GM21529 (cell line): ENCODE measurements around the gene KRTAP4-11.
"Not testable (repeated sequence)": the region's sequence is repeated elsewhere in the genome, so short reads cannot be mapped to it uniquely, and the experiment has no call there.

Experiments used
- ATAC-seq: cut with Tn5 transposase; IDR thresholded peaks from one replicate; pipeline ENCODE4 v1.9.1; 2021; ENCODE audit not compliant: unreplicated experiment

Gene KRTAP4-11

DNA sequence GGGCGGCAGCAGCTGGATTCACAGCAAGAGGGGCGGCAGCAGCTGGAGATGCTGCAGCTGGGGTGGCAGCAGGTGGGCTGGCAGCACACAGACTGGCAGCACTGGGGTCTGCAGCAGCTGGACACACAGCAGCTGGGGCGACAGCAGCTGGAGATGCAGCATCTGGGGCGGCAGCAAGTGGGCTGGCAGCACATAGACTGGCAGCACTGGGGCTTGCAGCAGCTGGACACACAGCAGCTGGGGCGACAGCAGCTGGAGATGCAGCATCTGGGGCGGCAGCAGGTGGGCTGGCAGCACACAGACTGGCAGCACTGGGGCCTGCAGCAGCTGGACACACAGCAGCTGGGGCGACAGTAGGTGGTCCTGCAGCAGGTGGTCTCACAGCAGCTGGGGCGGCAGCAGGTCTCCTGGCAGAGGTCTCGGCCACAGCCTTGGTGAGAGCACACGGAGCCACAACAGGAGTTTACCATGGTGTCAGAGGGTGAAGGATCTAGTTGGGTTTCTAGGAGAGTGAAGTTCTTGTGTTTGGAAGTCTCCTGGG lies at the start of gene KRTAP4-11:
TSS of gene KRTAP4-11 (minus strand) at position 528 of the 541 bp plus-strand sequence. CDS start at position 470, 58 bp downstream.
- not testable (repeated sequence) for ATAC-seq

GRCh38 chr17:41167561-41167960 lies 49.4 kb upstream of the KRTAP4-11 start:
- ATAC-seq, result no peak

DNA sequence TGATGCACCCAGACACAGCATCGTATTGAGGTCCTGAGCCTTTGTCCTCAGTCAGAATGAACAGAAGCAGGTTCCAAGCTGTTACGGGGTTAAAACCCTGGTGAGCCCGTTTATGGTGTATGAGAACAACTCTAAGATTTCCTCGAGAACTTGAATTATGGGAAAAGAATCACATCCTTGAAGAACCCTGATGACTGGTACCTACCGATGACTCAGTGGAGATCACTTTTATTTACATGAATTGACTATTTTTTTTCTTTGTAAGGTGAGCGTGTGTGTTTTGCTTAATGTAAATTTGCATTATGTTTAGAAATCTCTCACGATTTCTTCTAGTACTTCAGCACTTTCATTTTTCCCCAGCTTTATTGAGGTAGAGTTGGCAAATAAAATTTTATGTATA lies 45.7 kb upstream of the KRTAP4-11 start:
- ATAC-seq, result no peak

- ATAC-seq, result no peak
Measured at GRCh38 chr17:41160648-41161047, 42.5 kb upstream of the KRTAP4-11 start, which contains the start of gene KRTAP4-4. TSS of gene KRTAP4-4 (minus strand) at chr17:41160748. CDS start at chr17:41160691, 57 bp downstream.

DNA sequence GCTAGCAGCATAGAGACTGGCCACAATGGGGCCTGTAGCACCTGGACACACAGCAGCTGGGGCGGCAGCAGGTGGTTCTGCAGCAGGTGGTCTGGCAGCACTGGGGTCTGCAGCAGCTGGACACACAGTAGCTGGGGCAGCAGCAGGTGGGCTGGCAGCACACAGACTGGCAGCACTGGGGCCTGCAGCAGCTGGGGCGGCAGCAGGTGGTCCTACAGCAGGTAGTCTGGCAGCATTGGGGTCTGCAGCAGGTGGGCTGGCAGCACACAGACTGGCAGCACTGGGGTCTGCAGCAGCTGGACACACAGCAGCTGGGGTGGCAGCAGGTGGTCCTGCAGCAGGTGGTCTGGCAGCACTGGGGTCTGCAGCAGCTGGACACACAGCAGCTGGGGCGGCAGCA lies 42.0 kb upstream of the KRTAP4-11 start:
- not testable (repeated sequence) for ATAC-seq

- ATAC-seq, result no peak
Measured at GRCh38 chr17:41153856-41154255, 35.7 kb upstream of the KRTAP4-11 start.

DNA sequence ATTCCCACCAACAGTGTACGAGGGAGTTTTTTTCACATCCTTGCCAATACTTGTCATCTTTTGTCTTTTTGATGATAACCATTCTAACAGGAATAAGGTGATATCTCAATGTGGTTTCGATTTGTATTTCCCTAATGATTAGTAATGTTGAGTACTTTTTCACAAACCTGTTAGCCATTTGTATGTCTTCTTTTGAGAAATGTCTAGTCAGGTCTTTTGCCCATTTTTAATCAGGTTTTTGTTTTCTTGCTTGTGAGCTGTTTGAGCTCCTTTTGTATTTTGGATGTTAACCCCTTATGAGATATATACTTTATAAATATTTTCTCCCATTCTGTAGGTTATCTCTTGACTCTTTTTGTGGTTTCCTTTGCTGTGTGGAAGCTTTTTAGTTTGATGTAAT lies 33.4 kb upstream of the KRTAP4-11 start:
- no peak for ATAC-seq

- ATAC-seq, result no peak
Measured at GRCh38 chr17:41150026-41150425, 31.9 kb upstream of the KRTAP4-11 start.

GRCh38 chr17:41149652-41149985 lies 31.4 kb upstream of the KRTAP4-11 start, which contains the start of gene KRTAP4-5:
TSS of gene KRTAP4-5 (minus strand) at chr17:41149825. CDS start at chr17:41149767, 58 bp downstream.
- no peak for ATAC-seq

DNA sequence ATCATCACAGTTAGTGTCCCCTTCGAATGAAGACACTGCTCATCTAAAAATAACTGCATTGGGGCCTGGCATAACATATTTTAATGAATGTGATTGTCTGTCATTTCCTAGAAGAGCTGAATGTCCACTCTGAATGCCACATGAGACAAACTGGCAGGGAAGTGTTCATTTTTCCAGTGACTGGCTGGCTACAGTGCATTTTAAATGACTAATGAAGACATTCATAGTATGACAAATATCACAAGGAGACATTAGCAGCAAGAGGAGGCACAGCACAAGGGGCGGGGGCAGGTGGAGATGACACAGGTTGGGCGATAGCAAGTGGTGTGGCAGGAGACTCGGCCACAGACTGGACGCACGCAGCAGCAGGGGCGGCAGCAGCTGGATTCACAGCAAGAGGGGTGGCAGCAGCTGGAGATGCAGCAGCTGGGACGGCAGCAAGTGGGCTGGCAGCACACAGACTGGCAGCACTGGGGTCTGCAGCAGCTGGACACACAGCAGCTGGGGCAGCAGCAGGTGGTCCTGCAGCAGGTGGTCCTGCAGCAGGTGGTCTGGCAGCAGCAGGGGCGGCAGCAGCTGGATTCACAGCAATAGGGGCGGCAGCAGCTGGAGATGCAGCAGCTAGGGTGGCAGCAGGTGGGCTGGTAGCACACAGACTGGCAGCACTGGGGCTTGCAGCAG lies 30.9 kb upstream of the KRTAP4-11 start:
- not testable (repeated sequence) for ATAC-seq

DNA sequence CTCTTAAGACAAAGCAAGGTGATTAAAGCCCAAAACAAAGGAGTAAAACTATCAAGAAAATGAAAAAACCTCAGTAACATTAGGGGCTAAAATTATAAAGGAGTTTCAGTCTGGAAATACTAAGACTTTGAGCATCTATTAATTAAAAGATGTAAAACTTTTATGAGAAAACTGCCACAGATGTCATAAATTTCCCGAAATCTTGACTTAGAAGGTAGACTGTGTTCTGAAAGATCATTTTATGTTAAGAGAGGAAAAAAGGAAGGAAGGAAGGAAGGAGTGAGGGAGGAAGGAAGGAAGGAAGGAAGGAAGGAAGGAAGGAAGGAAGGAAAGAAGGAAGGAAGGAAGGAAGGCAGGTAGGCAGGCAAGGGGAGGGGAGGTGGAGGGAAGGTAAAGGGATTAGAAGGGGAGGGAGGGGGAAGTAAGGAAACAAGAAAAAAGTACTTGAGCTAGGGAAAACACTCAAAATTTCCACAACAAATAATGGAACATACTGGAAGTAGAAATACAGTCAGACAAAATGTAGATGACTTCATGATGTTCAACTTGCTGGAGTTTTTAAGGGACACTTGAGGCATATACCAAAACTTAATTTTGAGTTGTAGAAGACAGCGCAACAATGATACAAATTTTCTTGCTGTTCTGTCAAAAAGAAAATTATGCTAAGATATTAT lies 29.5 kb upstream of the KRTAP4-11 start:
- no peak for ATAC-seq

DNA sequence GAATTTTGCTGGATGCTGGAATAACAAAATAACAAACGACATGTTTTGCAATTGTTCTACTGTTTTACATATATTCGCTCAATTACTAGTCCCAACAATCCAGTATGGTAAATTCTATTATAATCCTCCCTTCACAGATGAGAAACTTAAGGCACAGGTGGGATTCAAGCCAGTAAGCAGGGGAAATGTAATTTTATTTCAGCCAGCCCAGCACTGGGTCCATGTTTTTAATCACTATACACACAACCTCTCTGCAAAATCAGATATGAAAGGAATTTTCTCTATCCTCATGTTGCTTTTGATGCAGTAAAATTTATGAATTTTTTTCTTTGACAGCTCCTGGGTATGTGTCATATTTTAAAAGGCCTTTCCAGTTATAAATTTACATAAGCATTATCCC lies 27.1 kb upstream of the KRTAP4-11 start:
- ATAC-seq, result no peak

GRCh38 chr17:41144846-41145245 lies 26.7 kb upstream of the KRTAP4-11 start:
- no peak for ATAC-seq

DNA sequence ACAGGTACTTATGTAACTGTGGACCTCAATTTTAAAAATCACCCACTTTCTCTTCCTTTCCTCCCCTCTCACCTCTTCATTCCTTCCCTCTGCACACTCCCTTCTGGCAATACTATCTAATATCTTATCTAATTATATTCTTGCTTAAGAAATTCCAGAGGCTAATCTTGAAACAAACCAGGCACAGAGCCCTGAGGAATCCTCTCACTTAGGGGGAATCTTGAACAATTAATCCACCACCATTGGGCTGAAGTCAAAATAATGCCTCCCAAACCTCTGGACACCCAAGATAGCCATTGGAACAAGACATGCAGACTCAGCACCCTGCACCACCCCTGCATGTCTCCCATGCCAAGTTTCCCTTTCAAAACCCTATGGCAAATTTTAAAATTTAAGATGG lies 23.2 kb upstream of the KRTAP4-11 start:
- no peak for ATAC-seq

- no peak for ATAC-seq
Measured at GRCh38 chr17:41140360-41141131, 22.4 kb upstream of the KRTAP4-11 start, which contains the start of gene KRTAP4-6. TSS of gene KRTAP4-6 (minus strand) at chr17:41140544. CDS start at chr17:41140487, 57 bp downstream.

DNA sequence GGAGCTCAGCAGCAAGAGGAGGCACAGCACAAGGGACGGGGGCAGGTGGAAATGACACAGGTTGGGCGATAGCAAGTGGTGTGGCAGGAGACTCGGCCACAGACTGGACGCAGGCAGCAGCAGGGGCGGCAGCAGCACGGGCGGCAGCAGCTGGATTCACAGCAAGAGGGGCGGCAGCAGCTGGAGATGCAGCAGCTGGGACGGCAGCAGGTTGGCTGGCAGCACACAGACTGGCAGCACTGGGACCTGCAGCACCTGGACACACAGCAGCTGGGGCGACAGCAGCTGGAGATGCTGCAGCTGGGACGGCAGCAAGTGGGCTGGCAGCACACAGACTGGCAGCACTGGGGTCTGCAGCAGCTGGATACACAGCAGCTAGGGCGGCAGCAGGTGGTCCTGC lies 21.7 kb upstream of the KRTAP4-11 start:
- ATAC-seq, result not testable (repeated sequence)

- ATAC-seq, result no peak
Measured at GRCh38 chr17:41133880-41134735, 15.9 kb upstream of the KRTAP4-11 start.

DNA sequence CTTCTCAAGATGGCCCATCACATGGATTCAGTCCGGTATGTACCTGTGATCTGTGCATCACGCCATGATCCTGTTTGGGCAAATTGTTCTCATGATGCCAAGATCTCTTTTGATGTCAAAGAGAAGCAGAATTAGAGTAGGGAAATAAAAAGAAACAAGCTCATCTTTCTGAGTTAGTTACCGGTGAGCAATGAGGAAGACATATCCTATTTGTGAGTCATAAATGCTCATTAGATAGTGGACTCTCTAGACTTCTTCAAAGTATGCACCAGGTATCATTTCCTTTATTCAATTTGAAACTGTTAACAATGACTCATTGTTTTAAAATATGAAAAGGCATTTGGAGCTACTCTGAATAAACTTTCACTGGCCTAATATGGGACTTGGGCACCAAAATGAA lies 13.8 kb upstream of the KRTAP4-11 start:
- no peak for ATAC-seq

DNA sequence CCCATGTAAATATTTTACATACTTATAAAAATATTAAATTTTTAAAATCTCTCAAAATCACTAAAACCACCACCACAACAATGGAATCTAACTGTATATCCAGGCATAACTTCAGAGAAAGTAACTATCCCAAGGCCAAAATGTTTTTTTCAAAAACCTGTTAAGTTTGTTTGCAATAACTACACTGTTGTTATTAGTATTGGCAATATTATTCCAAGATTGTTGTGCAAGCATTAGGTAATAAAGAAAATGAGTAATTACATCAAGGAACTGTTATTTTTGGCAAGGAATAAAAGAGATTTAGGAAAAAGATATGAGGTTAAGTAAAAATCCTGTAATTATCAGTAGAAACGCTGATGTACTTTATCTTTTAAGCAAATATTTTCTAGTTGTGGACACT lies 9.2 kb upstream of the KRTAP4-11 start:
- no peak for ATAC-seq

DNA sequence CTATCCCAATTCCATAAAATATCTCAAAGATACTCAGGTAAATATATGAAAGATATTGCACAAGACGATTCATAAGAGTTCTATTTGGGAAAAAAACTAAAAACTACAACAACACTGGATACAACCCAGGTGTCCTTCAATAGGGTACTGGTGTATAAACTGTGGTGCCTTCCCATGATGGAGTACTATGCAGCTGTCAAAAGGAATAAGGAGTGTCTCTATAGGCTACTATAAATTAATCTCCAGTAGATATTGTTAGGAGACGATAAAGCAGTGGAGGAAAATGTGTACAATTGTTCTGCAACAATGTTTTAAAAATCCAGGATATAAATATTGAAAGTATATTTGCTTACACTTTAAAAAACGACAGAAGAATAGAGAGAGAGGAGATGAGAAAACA lies 8.2 kb upstream of the KRTAP4-11 start:
- ATAC-seq, result no peak
